ENCODE data around the gene GPC1.

Gene GPC1

DNA sequence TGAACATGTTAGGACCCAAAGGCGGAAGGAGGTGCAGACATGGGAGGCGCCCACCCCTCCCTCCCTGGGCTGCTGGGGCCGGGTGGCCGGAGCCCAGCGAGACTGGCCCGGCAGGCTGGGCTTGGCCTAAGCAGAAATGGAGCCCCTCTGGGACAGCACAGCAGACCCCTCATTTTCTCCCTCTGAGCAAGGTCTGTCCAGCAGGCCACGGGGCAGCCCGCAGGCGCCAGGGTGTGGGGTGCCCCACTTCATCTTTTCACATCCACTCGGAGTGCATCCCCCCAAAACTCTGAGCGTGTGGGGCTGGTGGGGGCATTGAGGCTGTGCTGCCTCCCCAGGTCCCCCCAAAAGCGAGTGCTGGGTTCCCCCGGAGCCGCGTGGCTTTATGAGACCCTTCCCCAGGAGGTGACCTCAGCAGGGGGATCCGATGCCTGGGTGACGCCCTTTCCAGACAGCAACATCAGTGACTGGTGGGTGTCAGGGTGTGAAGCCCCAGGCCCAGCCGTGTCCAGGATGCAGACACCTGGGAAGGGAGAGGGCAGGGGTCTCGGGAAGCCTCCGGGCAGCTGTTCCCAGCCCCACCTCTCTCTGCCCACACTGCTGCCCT lies 36.7 kb upstream of the GPC1 start:
- TF ChIP-seq, protein P1, sequence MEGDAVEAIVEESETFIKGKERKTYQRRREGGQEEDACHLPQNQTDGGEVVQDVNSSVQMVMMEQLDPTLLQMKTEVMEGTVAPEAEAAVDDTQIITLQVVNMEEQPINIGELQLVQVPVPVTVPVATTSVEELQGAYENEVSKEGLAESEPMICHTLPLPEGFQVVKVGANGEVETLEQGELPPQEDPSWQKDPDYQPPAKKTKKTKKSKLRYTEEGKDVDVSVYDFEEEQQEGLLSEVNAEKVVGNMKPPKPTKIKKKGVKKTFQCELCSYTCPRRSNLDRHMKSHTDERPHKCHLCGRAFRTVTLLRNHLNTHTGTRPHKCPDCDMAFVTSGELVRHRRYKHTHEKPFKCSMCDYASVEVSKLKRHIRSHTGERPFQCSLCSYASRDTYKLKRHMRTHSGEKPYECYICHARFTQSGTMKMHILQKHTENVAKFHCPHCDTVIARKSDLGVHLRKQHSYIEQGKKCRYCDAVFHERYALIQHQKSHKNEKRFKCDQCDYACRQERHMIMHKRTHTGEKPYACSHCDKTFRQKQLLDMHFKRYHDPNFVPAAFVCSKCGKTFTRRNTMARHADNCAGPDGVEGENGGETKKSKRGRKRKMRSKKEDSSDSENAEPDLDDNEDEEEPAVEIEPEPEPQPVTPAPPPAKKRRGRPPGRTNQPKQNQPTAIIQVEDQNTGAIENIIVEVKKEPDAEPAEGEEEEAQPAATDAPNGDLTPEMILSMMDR (IDR thresholded peaks at IDR 0.05; ENCODE audit: control insufficient read depth, insufficient read depth, low read depth, low read length, missing control alignments) = no peak
- no peak overlapping the region for H3K4me3 ChIP-seq (ENCODE audit: control insufficient read depth, low read depth, low read length)
- no peak for DNase-seq (ENCODE audit: low read depth)

DNA sequence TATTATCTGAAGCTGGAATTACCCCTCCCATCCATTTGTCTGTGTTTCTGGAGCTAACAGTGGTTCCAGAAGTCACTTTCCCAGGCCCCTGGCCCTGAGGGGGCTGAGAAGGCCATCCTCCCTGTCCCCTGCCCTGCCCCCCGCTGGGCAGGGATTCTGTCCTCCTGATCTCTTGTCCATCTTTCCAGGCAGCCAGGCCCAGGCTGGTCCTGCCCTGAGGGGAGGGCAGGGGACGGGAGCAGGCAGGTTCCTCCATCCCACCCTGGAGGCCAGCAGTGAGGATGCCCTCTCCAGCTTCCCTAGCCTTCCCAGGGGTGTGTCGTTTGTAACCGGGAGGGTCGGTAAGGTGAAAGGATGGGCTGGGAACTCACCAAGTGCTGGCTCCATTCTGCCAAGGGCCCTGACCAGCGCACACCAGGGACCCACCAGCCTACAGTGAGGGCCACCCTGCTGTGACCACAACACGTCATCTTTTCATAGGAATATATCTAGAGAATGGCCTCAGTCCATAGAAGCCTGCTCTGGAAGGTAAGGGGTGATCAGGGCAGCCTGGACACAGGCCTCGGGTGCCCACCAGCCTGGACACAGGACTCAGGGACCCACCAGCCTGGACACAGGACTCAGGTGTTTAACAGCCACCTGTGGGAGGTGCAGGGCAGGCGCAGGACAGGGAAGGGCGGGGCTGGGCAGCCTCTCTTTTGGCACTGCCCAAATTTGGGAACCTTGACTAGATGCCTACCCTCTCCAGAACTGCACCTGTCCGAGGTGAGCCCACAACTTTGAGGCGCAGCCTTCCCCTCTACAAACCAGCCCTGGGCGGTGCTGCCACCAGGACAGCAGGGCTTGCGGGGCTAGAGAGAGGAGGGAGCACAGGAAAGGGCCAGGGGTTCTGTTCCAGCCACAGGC lies 35.8 kb upstream of the GPC1 start:
- no peak overlapping the region for H3K4me3 ChIP-seq (ENCODE audit: control insufficient read depth, low read depth, low read length)
- DNase-seq (ENCODE audit: low read depth) = no peak
- TF ChIP-seq, protein P1 (IDR thresholded peaks at IDR 0.05; ENCODE audit: control insufficient read depth, insufficient read depth, low read depth, low read length, missing control alignments) = no peak

GRCh38 chr2:240400371-240401161 lies 34.9 kb upstream of the GPC1 start:
- TF ChIP-seq, protein P1 (IDR thresholded peaks at IDR 0.05; ENCODE audit: control insufficient read depth, insufficient read depth, low read depth, low read length, missing control alignments) = no peak
- no peak overlapping the region for H3K4me3 ChIP-seq (ENCODE audit: control insufficient read depth, low read depth, low read length)
- DNase-seq (ENCODE audit: low read depth) = no peak

- H3K4me3 ChIP-seq (ENCODE audit: control insufficient read depth, low read depth, low read length) = no peak overlapping the region
- TF ChIP-seq, protein P1 (IDR thresholded peaks at IDR 0.05; ENCODE audit: control insufficient read depth, insufficient read depth, low read depth, low read length, missing control alignments) = no peak
- DNase-seq (ENCODE audit: low read depth) = no peak
Observed at GRCh38 chr2:240401308-240401707, 34.2 kb upstream of the GPC1 start.

GRCh38 chr2:240401781-240402551 lies 33.5 kb upstream of the GPC1 start:
- H3K4me3 ChIP-seq (ENCODE audit: control insufficient read depth, low read depth, low read length) = no peak overlapping the region
- no peak for DNase-seq (ENCODE audit: low read depth)
- TF ChIP-seq, protein P1 (IDR thresholded peaks at IDR 0.05; ENCODE audit: control insufficient read depth, insufficient read depth, low read depth, low read length, missing control alignments) = no peak
